Measurements from ENCODE around the gene PKNOX2.

PKNOX2 gene

GRCh38 chr11:125153837-125154236, 10.7 kb upstream of the PKNOX2 start:
- Histone ChIP-seq H3K4me2 (ENCODE audit: low read length) (no peak overlapping the region), H3K27ac (ENCODE audit: low read length) (no peak overlapping the region), H3K4me1 (ENCODE audit: low read length) (no peaks in the 10 kb centered on the region), H3K4me3 (ENCODE audit: low read length) (no peak overlapping the region), H3K9me3 (ENCODE audit: insufficient read depth, low read length) (no peaks in the 10 kb centered on the region), H4K20me1 (ENCODE audit: insufficient read depth, low read length) (no peaks in the 10 kb centered on the region), H2AFZ (ENCODE audit: low read depth, low read length) (no peak overlapping the region), H3K36me3 (replicated peaks; ENCODE audit: low read depth, low read length) (no peaks in the 10 kb centered on the region), H3K9ac (ENCODE audit: low read length) (no peak overlapping the region), H3K79me2 (ENCODE audit: low read length) (no peaks in the 10 kb centered on the region), H3K27me3 (ENCODE audit: low read depth, low read length) (peaks cover 7% of the 10 kb centered on the region; the same call in 1 of the 2 replicates)
- TF ChIP-seq EZH2phosphoT487 (IDR thresholded peaks at IDR 0.05; ENCODE audit: low read depth) = no peak
- TF ChIP-seq CTCF (IDR thresholded peaks at IDR 0.05; ENCODE audit: low read depth, low read length) = no peak

GRCh38 chr11:125154378-125155099, 10.0 kb upstream of the PKNOX2 start:
- H3K27me3 ChIP-seq (ENCODE audit: low read depth, low read length) = peaks cover 7% of the 10 kb centered on the region; the same call in 1 of the 2 replicates
- no peaks in the 10 kb centered on the region for H3K4me1 ChIP-seq (ENCODE audit: low read length)
- H4K20me1 ChIP-seq (ENCODE audit: insufficient read depth, low read length) = no peaks in the 10 kb centered on the region
- no peak overlapping the region for H3K4me2 ChIP-seq (ENCODE audit: low read length)
- no peak overlapping the region for H3K9ac ChIP-seq (ENCODE audit: low read length)
- H3K4me3 ChIP-seq (ENCODE audit: low read length) = no peak overlapping the region
- H3K79me2 ChIP-seq (ENCODE audit: low read length) = no peaks in the 10 kb centered on the region
- TF ChIP-seq CTCF (IDR thresholded peaks at IDR 0.05; ENCODE audit: low read depth, low read length) (no peak), EZH2phosphoT487 (IDR thresholded peaks at IDR 0.05; ENCODE audit: low read depth) (no peak)
- H3K9me3 ChIP-seq (ENCODE audit: insufficient read depth, low read length) = no peaks in the 10 kb centered on the region
- no peak overlapping the region for H2AFZ ChIP-seq (ENCODE audit: low read depth, low read length)
- no peak overlapping the region for H3K27ac ChIP-seq (ENCODE audit: low read length)
- H3K36me3 ChIP-seq (replicated peaks; ENCODE audit: low read depth, low read length) = no peaks in the 10 kb centered on the region

- H4K20me1 ChIP-seq (ENCODE audit: insufficient read depth, low read length) = no peaks in the 10 kb centered on the region
- H3K4me3 ChIP-seq (ENCODE audit: low read length) = no peak overlapping the region
- no peaks in the 10 kb centered on the region for H3K4me1 ChIP-seq (ENCODE audit: low read length)
- TF ChIP-seq EZH2phosphoT487 (IDR thresholded peaks at IDR 0.05; ENCODE audit: low read depth) (no peak), CTCF (IDR thresholded peaks at IDR 0.05; ENCODE audit: low read depth, low read length) (no peak)
- no peaks in the 10 kb centered on the region for H3K9me3 ChIP-seq (ENCODE audit: insufficient read depth, low read length)
- peaks cover 7% of the 10 kb centered on the region; the same call in 1 of the 2 replicates for H3K27me3 ChIP-seq (ENCODE audit: low read depth, low read length)
- H3K9ac ChIP-seq (ENCODE audit: low read length) = no peak overlapping the region
- H3K36me3 ChIP-seq (replicated peaks; ENCODE audit: low read depth, low read length) = no peaks in the 10 kb centered on the region
- H2AFZ ChIP-seq (ENCODE audit: low read depth, low read length) = no peak overlapping the region
- H3K27ac ChIP-seq (ENCODE audit: low read length) = no peak overlapping the region
- no peaks in the 10 kb centered on the region for H3K79me2 ChIP-seq (ENCODE audit: low read length)
- no peak overlapping the region for H3K4me2 ChIP-seq (ENCODE audit: low read length)
These were observed 9.5 kb upstream of the PKNOX2 start for GRCh38 chr11:125155100-125155444.

GRCh38 chr11:125155767-125156166, 8.8 kb upstream of the PKNOX2 start:
- Histone ChIP-seq H3K9ac (ENCODE audit: low read length) (no peak overlapping the region), H3K4me1 (ENCODE audit: low read length) (no peaks in the 10 kb centered on the region), H3K9me3 (ENCODE audit: insufficient read depth, low read length) (no peaks in the 10 kb centered on the region), H3K36me3 (replicated peaks; ENCODE audit: low read depth, low read length) (no peaks in the 10 kb centered on the region), H3K4me3 (ENCODE audit: low read length) (no peak overlapping the region), H4K20me1 (ENCODE audit: insufficient read depth, low read length) (no peaks in the 10 kb centered on the region), H2AFZ (ENCODE audit: low read depth, low read length) (no peak overlapping the region), H3K27me3 (ENCODE audit: low read depth, low read length) (peaks cover 7% of the 10 kb centered on the region; the same call in 1 of the 2 replicates), H3K79me2 (ENCODE audit: low read length) (no peaks in the 10 kb centered on the region), H3K4me2 (ENCODE audit: low read length) (no peak overlapping the region), H3K27ac (ENCODE audit: low read length) (no peak overlapping the region)
- TF ChIP-seq CTCF (IDR thresholded peaks at IDR 0.05; ENCODE audit: low read depth, low read length) = no peak
- no peak for TF ChIP-seq EZH2phosphoT487 (IDR thresholded peaks at IDR 0.05; ENCODE audit: low read depth)
